SK-N-SH treated with all-trans-retinoic acid at 6 μM for 48 hours (cell line): ENCODE results near the gene SLC30A10.

Experiments
- ATAC-seq: fragments of 200-7000 bp; cut with Tn5 transposase; 3 replicates; pipeline ENCODE4 v1.9.1; 2020; ENCODE audit warnings: mild to moderate bottlenecking, moderate library complexity
- ARNTL ChIP-seq: fragments of 450-650 bp; formaldehyde crosslinking; IDR thresholded peaks from 2 replicates; pipeline ENCODE4 v1.5.0; 2020; ENCODE audit warnings: low read depth, mild to moderate bottlenecking, moderate library complexity, borderline replicate concordance
- CREB5 ChIP-seq: fragments of 250-450 bp; sonication (Bioruptor Pico); IDR thresholded peaks from 2 replicates; pipeline ENCODE4 v1.5.1; 2020; ENCODE audit warnings: low read depth, mild to moderate bottlenecking, moderate library complexity
- CSDC2 ChIP-seq: fragments of 250-450 bp; sonication (Bioruptor Pico); IDR thresholded peaks from 2 replicates; pipeline ENCODE4 v1.5.0; 2020; ENCODE audit warnings: mild to moderate bottlenecking, moderate library complexity
- CSRNP3 ChIP-seq: fragments of 250-450 bp; sonication (Bioruptor Pico); IDR thresholded peaks from 2 replicates; pipeline ENCODE4 v1.5.1; 2021; ENCODE audit warnings: mild to moderate bottlenecking, moderate library complexity
- ESRRG ChIP-seq: fragments of 250-450 bp; sonication (Bioruptor Pico); IDR thresholded peaks from 2 replicates; pipeline ENCODE4 v1.6.1; 2021; ENCODE audit warnings: mild to moderate bottlenecking
- ISL1 ChIP-seq: fragments of 250-450 bp; sonication (Bioruptor Pico); IDR thresholded peaks from 2 replicates; pipeline ENCODE4 v2.1.2; 2022; ENCODE audit warnings: mild to moderate bottlenecking, moderate library complexity
- OSR1 ChIP-seq: fragments of 250-450 bp; sonication (Bioruptor Pico); IDR thresholded peaks from 2 replicates; pipeline ENCODE4 v1.8.0; 2022; ENCODE audit warnings: moderate library complexity, mild to moderate bottlenecking, inconsistent platforms
- PATZ1 ChIP-seq: fragments of 250-450 bp; sonication (Bioruptor Pico); IDR thresholded peaks from 2 replicates; pipeline ENCODE4 v1.8.0; 2020; ENCODE audit warnings: mild to moderate bottlenecking, moderate library complexity, borderline replicate concordance
- RARB ChIP-seq: fragments of 250-450 bp; sonication (Bioruptor Pico); IDR thresholded peaks from 2 replicates; pipeline ENCODE4 v1.8.0; 2021; ENCODE audit warnings: mild to moderate bottlenecking, moderate library complexity
- SNAI2 ChIP-seq: fragments of 250-450 bp; sonication (Bioruptor Pico); IDR thresholded peaks from 2 replicates; pipeline ENCODE4 v1.5.0; 2020; ENCODE audit warnings: mild to moderate bottlenecking, moderate library complexity
- TCF4 ChIP-seq: fragments of 250-450 bp; sonication (Bioruptor Pico); IDR thresholded peaks from 2 replicates; pipeline ENCODE4 v1.8.0; 2021; ENCODE audit warnings: mild to moderate bottlenecking, moderate library complexity, borderline replicate concordance
- TOX ChIP-seq: fragments of 250-450 bp; sonication (Bioruptor Pico); IDR thresholded peaks from 2 replicates; pipeline ENCODE4 v1.8.0; 2021; ENCODE audit warnings: mild to moderate bottlenecking, moderate library complexity, borderline replicate concordance
- TSHZ2 ChIP-seq: fragments of 250-450 bp; sonication (Bioruptor Pico); IDR thresholded peaks from 2 replicates; pipeline ENCODE4 v1.5.0; 2020; ENCODE audit warnings: mild to moderate bottlenecking, moderate library complexity
- ZC3H10 ChIP-seq: fragments of 250-450 bp; sonication (Bioruptor Pico); IDR thresholded peaks from 2 replicates; pipeline ENCODE4 v1.5.1; 2021; ENCODE audit warnings: mild to moderate bottlenecking, moderate library complexity
- ZFP3 ChIP-seq: fragments of 250-450 bp; sonication (Bioruptor Pico); IDR thresholded peaks from 2 replicates; pipeline ENCODE4 v1.5.0; 2020; ENCODE audit warnings: mild to moderate bottlenecking, moderate library complexity
- ZNF565 ChIP-seq: fragments of 450-650 bp; formaldehyde crosslinking; conservative IDR thresholded peaks from 2 replicates; pipeline ENCODE4 v1.5.0; 2020; ENCODE audit warnings: low read depth, mild to moderate bottlenecking, moderate library complexity
- ZNF70 ChIP-seq: fragments of 450-650 bp; formaldehyde crosslinking; IDR thresholded peaks from 2 replicates; pipeline ENCODE4 v1.5.0; 2020; ENCODE audit warnings: mild to moderate bottlenecking, moderate library complexity
- ZNF8 ChIP-seq: fragments of 450-650 bp; formaldehyde crosslinking; IDR thresholded peaks from 2 replicates; pipeline ENCODE4 v1.5.0; 2020; ENCODE audit warnings: mild to moderate bottlenecking, moderate library complexity

Gene SLC30A10

GRCh38 chr1:219882755-219883154, 45.6 kb downstream of the SLC30A10 start:
- ATAC-seq, result no peak
- TF ChIP-seq TSHZ2 (CRISPR knock-in tag) (no peak), ZNF565 (no peak), ZNF70 (CRISPR knock-in tag) (no peak), ESRRG (CRISPR knock-in tag) (no peak), PATZ1 (CRISPR knock-in tag) (no peak), ZFP3 (CRISPR knock-in tag) (no peak), RARB (no peak), ZC3H10 (CRISPR knock-in tag) (no peak), TCF4 (CRISPR knock-in tag) (no peak), ARNTL (CRISPR knock-in tag) (no peak), TOX (CRISPR knock-in tag) (no peak), OSR1 (CRISPR knock-in tag) (no peak), ZNF8 (no peak), ISL1 (CRISPR knock-in tag) (no peak), SNAI2 (no peak), CREB5 (CRISPR knock-in tag) (no peak)

- no peak for ATAC-seq
- no peak for TF ChIP-seq PATZ1 (CRISPR knock-in tag)
- no peak for TF ChIP-seq ZNF565
- no peak for TF ChIP-seq CSDC2
- TF ChIP-seq ISL1 (CRISPR knock-in tag), result no peak
- no peak for TF ChIP-seq CREB5 (CRISPR knock-in tag)
- TF ChIP-seq ZNF8, result no peak
- TF ChIP-seq CSRNP3 (CRISPR knock-in tag), result no peak
- TF ChIP-seq ZC3H10 (CRISPR knock-in tag), result no peak
- no peak for TF ChIP-seq SNAI2
- no peak for TF ChIP-seq TOX (CRISPR knock-in tag)
- no peak for TF ChIP-seq TSHZ2 (CRISPR knock-in tag)
- TF ChIP-seq OSR1 (CRISPR knock-in tag), result no peak
Observed at GRCh38 chr1:219882096-219882495, 46.3 kb downstream of the SLC30A10 start.
